ENCODE measurements around the gene TCHHL1.
"Not testable (repeated sequence)": the region's sequence is repeated elsewhere in the genome, so short reads cannot be mapped to it uniquely, and the experiment has no call there.

Gene TCHHL1

DNA sequence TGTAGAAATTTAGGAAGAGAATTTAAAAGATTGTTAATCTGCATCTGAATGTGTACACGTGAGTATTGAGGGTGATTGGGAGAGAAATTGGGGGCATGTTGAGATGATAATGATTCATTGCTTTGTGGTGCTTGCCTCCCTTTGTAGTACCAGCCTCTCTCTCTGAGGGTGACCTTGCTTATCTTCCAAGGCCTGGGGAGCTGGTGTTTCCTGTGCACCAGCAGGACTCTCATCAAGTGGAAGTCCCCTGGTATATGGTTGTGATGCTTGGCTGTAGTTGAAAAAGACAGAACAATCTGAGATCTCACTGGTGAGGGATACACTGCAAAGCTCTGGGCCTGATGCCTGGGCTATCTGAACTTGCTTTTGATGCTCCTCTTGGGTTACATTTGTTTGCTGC, 4.0 kb downstream of the TCHHL1 start:
- DNase-seq = no peak

DNA sequence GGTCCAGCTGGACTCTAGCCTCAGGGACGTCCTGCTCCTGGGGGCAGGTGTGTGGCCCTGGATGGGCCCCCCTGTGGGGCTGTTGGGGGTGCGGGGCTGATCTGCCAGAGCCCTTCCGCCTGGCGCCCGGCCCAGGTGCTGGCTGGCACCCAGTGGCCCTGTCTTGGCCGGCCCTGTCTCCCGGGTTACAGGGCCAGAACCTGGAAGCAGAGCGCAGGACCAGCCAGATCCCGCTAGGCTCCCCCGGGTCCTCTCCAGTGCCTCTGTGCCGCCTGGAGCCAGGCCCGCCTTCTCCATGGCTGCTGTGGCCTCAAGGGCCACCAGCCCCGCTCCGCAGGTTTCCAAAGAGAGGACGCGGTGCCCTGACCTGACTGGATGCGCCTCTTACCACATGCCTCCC, 7.8 kb downstream of the TCHHL1 start:
- DNase-seq = not testable (repeated sequence)

GRCh38 chr1:152080494-152080893, 8.4 kb downstream of the TCHHL1 start:
- DNase-seq = not testable (repeated sequence)

- no peak for DNase-seq
Measured at GRCh38 chr1:152078831-152079441, 9.9 kb downstream of the TCHHL1 start.

DNA sequence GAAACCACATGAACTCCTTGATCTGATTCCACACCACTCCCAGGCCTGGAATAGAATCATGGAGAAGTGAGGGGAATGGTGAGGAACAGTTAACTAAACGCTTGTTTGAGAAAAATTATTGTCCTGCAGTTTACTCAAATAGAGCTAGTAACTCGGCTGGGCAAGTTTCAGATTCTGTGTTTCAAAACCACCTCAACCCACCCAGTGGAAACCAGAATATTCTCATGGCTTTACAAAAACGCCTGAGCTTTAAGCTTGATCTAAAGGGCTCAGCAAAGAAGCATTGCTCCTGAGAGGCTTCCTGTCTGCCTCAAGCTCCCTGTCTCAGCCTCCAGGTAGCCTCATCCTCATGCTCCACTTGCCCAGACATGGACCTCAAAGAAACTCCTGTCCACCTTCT, 16.6 kb downstream of the TCHHL1 start:
- no peak for DNase-seq

- no peak for DNase-seq
Measured at GRCh38 chr1:152071123-152071522, 17.7 kb downstream of the TCHHL1 start.

DNA sequence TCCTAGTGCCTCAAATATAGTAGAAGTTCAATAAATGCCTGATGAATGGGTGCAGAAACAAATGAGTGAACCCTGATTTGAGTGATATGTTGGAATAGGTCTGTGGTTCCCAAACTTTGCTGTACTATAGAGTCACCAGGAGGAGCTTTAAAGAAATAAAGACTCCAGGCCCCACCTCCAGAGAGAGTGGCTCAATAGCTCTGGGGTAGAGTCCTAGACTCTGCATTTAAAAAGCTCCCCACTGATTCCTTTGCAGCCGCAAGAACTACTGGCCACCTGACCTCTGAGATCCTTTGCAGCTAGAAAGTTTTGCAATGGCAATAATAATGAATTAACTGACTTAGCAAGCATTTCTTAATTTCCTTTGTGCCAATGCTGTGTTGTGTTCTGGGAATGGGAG, 20.9 kb downstream of the TCHHL1 start:
- no peak for DNase-seq

DNA sequence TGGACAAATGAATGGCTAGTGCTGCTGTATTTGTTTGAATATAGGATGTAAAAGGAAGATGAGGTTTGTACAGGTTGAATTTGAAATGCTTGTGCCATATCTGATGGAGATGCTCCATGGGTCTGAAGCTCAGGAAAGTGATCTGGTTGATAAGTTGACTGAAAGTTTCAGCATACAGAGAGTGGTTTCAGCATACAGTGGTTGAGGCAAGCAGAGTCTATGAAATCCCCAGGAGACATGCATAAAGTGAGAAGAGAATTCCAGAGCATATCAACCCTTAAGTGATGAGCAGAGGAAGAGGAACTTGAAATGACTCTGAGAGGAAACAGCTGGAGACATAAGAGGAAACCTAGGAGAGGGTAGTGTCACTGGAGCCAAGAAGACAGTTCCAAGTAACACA, 21.7 kb downstream of the TCHHL1 start:
- DNase-seq = no peak

- no peak for DNase-seq
Measured at GRCh38 chr1:152061952-152062351, 26.9 kb downstream of the TCHHL1 start.

DNA sequence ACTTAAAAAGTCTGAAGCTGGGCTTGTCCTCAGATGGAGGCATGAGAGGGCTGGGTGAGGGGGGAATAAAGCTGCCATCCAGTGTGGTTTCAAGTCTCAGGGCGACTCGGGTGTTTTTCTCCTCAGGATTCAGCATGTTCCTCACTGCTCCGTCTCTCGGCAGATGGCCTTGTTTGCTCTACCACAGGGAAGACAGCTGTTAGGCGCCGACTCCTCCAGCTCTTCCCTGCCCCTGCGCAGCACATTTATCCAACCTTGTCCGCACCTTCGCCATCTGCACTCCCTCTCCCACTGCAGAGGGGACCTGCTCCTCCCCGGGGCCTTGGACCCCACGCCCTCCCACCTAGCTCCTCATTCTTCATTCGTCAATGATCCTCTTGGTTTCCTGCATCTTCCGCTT, 35.5 kb downstream of the TCHHL1 start:
- DNase-seq = no peak

GRCh38 chr1:152052606-152053005, 36.3 kb downstream of the TCHHL1 start:
- DNase-seq = peak; percentile 82

DNA sequence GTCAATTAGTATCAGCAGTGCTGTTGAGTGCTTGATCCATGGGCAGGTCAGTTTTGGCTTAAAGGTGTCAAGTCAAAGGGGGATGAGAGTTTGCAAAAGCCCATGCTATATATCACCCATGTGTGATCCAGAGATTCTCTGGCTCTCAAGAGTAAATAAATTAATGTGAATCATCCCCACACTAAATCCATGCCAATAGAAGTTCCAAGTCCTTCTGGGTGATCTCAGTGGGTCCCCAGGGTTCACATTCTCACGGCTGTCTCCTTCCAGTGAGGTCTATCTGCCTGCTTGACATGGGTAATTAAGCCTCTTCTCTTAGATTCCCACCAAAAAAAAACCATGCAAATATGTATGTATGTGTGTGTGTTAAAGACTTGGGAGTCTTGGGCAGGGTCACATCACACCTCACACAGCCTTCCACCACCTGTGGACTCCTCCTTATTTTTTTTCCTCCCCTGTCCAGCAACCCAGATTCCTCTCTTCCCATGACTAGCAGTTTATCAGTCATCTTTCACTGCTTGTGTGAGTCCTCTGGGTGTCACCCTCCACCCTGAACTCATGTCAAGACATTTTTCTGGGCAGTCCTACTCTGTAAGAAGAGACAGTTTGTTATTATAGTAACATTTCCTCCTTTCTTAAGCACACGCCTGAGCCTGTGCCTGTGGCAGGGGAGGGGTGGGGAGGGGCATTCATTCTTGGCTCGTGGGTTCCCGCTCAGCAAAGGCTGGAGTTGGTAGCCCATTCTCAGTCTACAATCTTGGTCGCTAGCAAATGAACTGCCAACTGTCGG, 37.8 kb downstream of the TCHHL1 start:
- no peak for DNase-seq

DNA sequence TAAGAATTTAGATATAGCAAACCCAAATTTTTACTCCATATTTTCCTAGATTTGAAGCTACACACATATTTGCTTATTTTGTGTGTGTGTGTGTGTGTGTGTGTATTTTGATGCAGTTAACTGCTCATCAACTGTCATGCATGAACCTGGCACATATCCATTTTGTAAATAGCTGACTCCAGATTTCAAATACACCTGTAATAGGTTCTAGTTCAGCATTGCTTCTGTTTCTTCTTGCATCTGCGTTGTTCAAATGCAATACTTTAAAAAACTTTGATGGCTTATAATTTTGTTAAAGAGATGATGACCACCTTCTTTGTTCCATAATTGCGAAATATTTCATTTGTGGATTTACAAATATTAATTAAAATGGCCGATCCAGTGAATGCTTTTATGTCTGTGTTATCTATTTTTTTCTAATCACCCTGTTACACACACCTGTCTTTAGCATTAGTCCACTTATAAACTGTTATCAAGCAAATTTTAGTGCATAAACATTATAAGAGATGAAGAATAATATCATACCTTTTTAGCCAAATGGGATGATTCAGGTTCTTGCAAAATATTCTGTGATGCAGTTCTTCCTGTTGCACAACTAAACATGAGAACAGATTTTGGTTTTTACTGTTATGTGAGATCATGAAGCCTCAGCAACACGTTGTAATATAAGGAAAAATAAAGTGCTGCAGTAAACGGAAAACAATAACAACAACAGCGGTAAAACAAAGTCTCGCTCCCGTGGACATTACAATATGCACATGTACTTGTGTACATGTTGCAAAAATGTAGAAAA, 39.4 kb downstream of the TCHHL1 start:
- DNase-seq = no peak

- DNase-seq = no peak
Measured at GRCh38 chr1:152048416-152049009, 40.4 kb downstream of the TCHHL1 start.

DNA sequence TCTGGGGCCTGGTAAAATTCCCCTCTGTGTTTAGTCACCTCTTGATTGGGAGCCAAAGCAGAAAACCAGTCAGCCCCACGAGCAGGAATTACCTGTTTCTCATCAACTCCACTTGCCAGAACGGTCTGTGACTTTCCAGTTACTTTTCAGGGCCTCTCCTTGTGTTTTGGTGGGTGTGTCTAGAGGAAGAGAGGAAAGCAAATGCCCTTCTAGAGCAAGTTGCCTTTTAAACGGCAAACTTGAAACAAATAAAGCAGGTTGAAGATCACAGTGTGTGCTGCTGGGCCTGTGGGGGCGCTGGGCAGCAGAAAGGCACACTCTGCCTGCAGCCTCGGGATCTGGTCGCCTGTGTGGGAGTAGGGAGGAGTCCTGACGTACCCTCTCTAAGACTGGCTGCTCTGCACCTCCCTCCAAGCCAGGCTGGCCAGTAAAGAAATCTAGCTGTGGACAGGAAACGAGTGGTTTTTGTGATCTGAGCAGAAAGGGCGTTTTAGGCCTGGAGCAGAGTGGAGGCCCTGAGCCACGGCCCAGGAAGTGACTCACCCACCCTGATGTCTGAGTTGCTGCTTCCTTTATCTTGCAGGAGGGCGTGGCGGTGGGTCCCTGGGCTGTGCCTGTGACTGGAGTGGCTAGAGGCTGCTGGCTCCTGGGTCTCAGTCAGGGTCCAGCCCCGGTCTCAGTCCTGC, 41.0 kb downstream of the TCHHL1 start:
- peak; percentile 79 for DNase-seq

DNA sequence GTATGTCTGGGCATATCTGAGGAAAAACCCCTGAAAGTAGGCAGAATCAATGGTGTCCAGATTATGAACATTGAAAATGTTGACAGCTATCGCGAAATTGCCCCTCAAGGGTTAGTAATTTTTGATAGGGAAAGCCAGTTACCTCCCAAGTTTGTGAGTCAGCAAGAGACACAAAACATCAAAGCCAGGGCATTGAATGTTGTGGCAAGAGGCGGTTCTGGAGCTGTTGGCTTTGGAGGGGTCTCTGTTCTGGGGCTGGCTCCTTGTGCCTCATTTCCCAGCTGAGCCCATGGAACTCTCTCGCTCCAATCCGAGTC, 41.5 kb downstream of the TCHHL1 start:
- DNase-seq = no peak

DNA sequence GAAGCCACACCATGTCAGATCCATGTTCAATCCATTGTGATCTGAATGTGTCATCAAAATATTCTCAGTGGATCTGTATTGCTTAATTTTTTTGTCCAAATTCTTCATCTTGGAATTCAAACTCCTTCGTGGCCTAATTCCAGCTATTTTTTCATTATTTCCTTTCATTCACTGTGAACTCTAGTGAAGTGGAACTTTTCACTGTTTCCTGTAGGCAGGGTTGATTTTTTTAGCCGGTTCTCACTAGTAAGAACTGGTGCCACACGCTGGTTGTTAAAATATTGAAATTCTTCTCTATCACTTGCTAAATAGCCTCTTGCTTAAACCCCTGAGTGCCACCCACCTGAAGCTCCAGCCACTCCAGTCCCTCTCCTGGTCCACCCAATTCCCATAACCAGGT, 44.5 kb downstream of the TCHHL1 start:
- DNase-seq = no peak

- DNase-seq = no peak
Measured at GRCh38 chr1:152043870-152044269, 45.0 kb downstream of the TCHHL1 start.

- no peak for DNase-seq
Measured at GRCh38 chr1:152042030-152042429, 46.8 kb downstream of the TCHHL1 start.

DNA sequence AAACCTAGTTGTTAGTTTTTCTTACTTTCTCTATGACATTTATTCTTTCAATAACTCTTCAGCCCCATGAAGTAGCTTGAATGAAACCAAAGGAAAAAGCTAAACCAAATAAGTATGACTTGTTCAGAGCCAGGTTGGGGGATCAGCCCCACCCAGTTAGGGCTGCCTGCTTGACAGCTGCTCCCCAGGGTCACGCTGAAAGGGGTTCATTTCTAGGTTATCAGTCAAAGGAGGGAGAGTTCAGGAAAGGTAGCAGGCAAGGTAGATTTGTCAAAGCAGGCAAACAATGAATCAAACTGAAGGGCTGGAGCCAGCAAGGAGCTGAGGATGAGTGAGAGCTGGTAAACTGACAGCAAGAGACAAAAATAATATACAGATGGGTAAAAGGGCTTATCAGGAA, 49.0 kb downstream of the TCHHL1 start:
- no peak for DNase-seq

- no peak for DNase-seq
Measured at GRCh38 chr1:152039461-152039860, 49.4 kb downstream of the TCHHL1 start.

DNA sequence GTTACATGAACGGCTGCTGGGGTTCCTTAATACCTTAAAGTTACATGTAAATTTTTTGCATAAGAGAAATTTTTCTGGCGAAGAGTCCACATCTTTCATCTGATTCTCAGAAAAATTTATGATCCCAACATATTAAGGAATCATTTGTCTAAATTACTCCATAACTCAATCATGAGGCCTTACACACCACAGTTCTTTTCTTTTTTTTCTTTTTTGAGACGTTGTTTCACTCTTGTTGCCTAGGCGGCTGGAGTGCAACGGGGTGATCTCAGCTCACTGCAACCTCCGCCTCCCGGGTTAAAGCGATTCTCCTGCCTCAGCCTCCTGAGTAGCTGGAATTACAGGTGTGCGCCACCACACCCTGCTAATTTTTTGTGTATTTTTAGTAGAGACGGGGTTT, 50.0 kb downstream of the TCHHL1 start:
- DNase-seq = no peak
